Measurements from ENCODE around the gene HNRNPAB. TPM values are rescaled to one million over a fixed set of nuclear protein-coding genes. Genes with fewer than 3 reads are reported as not detected.

HNRNPAB gene
- 100 to 1,000 TPM; 153 to 218 (median 197) TPM for total RNA-seq (2021; fragmentation: NEBNext Ultra II Directional; extraction: Animal tissue kit (Norgen Biotek cat#: 25700))
- long read RNA-seq, partial matches to known transcripts: 9 of 12 reads
- long read RNA-seq, other reads (novel, unspliced or antisense): 0 of 12 reads

DNA sequence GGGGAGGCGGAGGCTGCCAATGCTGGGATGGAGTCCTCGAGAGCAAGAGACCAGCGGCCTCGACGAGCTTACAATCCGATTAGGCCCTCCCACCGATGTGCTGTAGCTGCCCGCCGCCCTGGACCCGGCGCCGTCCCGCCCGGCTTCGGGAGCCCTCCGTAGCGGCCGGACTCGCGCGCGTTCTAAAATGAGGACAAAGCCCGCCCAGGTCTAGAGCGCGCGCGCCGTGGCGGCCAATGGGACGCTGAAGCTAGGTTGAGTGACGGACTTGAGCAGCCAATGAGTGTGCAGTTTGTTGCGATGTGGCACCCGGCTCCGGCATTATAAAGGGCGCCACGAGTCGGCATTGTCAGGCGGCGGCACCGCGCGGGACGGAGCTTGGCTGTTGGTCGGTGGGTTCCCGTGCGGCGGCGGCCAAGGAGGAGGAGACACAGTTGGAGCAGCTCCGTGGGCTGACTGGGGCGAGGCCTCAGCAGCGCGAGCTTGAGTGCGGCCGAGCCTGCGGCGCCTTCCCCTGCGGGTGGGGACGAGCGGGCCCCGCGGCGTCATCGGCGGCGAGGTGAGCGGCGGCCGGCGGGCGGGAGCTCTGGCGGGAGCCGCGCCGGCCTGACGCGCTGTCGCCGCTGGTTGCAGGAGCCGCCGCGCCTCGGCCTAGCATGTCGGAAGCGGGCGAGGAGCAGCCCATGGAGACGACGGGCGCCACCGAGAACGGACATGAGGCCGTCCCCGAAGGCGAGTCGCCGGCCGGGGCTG is at the start of gene HNRNPAB:
HNRNPAB (plus strand) TSS at position 352 of the 753 bp plus-strand sequence; CDS start at position 657, 305 bp downstream.
- DNase-seq: peak; percentile 94
- Mint-ChIP-seq H3K36me3 (ENCODE audit: low read depth) (peaks cover 30% of the 10 kb centered on the region), H3K4me1 (ENCODE audit: low read depth) (peaks cover 36% of the 10 kb centered on the region), H3K9me3 (peaks cover 4% of the 10 kb centered on the region), H3K27me3 (ENCODE audit: insufficient read depth) (peaks cover 8% of the 10 kb centered on the region), H3K27ac (peak within 1 kb of the TSS; percentile 97), H3K4me3 (peak within 1 kb of the TSS; percentile 96)
- TF ChIP-seq, protein P1, sequence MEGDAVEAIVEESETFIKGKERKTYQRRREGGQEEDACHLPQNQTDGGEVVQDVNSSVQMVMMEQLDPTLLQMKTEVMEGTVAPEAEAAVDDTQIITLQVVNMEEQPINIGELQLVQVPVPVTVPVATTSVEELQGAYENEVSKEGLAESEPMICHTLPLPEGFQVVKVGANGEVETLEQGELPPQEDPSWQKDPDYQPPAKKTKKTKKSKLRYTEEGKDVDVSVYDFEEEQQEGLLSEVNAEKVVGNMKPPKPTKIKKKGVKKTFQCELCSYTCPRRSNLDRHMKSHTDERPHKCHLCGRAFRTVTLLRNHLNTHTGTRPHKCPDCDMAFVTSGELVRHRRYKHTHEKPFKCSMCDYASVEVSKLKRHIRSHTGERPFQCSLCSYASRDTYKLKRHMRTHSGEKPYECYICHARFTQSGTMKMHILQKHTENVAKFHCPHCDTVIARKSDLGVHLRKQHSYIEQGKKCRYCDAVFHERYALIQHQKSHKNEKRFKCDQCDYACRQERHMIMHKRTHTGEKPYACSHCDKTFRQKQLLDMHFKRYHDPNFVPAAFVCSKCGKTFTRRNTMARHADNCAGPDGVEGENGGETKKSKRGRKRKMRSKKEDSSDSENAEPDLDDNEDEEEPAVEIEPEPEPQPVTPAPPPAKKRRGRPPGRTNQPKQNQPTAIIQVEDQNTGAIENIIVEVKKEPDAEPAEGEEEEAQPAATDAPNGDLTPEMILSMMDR (IDR thresholded peaks at IDR 0.05): no peak

DNA sequence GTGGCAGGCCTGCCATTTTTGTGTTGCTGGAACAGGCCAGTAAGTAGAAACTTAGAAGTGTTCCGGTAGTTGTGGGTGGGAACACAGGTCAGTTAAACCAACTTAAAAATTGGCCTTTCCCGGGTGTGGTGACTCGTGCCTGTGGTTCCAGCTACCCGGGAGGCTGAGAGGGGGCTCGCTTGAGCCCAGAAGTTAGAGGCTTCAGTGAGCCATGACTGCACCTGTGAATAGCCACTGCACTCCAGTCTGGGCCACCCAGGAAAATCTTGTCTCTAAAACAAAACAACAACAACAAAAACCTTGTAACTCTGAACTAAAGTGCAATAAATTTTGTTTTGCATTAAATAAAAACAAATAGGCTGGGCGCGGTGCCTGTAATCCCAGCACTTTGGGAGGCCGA is 49.3 kb upstream of the HNRNPAB start:
- TF ChIP-seq, protein P1 (IDR thresholded peaks at IDR 0.05): no peak
- DNase-seq: no peak
- H3K27me3 Mint-ChIP-seq (ENCODE audit: insufficient read depth): no peaks in the 10 kb centered on the region; the same call in none of the 2 replicates
- no peak overlapping the region for H3K4me3 Mint-ChIP-seq
- peaks cover 25% of the 10 kb centered on the region for H3K4me1 Mint-ChIP-seq (ENCODE audit: low read depth)
- H3K27ac Mint-ChIP-seq: no peak overlapping the region
- peaks cover 19% of the 10 kb centered on the region; the same call in 1 of the 2 replicates for H3K36me3 Mint-ChIP-seq (ENCODE audit: low read depth)
- no peaks in the 10 kb centered on the region for H3K9me3 Mint-ChIP-seq

DNA sequence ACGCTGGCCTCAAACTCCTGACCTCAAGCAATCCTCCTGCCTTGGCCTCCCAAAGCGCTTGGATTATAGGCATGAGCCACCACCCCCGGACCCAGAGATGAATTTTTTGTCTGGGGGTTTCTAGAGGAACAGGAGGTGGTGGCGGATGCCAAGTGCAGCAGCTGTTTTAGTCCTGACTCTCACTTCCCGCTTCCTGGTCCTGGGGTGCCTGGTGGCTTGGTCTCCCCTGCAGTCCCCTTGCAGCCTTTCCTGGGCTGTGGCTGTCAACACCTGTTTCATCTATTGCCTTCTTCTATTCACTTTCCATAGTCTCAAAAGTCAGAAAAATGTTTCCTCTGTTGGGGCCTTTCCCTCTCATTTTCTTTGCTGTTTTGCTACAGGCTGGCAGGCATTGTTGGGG is 44.2 kb upstream of the HNRNPAB start:
- TF ChIP-seq, protein P1 (IDR thresholded peaks at IDR 0.05): no peak
- H3K4me1 Mint-ChIP-seq (ENCODE audit: low read depth): no peaks in the 10 kb centered on the region
- no peaks in the 10 kb centered on the region for H3K9me3 Mint-ChIP-seq
- H3K27ac Mint-ChIP-seq: no peak overlapping the region
- no peak overlapping the region for H3K4me3 Mint-ChIP-seq
- H3K27me3 Mint-ChIP-seq (ENCODE audit: insufficient read depth): peaks cover 25% of the 10 kb centered on the region
- DNase-seq: no peak
- H3K36me3 Mint-ChIP-seq (ENCODE audit: low read depth): no peaks in the 10 kb centered on the region

DNA sequence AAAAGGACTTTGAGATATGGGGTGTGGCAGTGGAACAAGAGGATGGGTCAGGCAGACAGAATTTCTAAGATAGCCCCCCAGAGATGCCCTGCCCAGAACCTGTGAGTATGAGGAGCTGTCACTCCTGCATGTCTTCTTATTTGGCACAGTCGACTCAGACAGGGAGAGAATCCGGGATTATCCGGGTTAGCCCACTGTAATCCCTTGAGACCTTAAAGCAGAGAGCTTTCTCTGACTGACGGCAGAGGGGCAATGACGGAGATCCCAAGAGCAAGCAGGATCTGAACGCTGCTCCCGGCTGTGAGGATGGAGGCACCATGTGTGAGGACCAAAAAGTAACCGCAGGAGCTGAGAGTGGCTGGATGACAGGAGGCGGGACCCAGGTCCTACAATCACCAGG is 41.9 kb upstream of the HNRNPAB start:
- Mint-ChIP-seq H3K27ac (no peak overlapping the region), H3K9me3 (no peaks in the 10 kb centered on the region), H3K27me3 (ENCODE audit: insufficient read depth) (peaks cover 34% of the 10 kb centered on the region), H3K4me1 (ENCODE audit: low read depth) (no peaks in the 10 kb centered on the region), H3K36me3 (ENCODE audit: low read depth) (no peaks in the 10 kb centered on the region), H3K4me3 (no peak overlapping the region)
- no peak for DNase-seq
- TF ChIP-seq, protein P1 (IDR thresholded peaks at IDR 0.05): no peak

DNA sequence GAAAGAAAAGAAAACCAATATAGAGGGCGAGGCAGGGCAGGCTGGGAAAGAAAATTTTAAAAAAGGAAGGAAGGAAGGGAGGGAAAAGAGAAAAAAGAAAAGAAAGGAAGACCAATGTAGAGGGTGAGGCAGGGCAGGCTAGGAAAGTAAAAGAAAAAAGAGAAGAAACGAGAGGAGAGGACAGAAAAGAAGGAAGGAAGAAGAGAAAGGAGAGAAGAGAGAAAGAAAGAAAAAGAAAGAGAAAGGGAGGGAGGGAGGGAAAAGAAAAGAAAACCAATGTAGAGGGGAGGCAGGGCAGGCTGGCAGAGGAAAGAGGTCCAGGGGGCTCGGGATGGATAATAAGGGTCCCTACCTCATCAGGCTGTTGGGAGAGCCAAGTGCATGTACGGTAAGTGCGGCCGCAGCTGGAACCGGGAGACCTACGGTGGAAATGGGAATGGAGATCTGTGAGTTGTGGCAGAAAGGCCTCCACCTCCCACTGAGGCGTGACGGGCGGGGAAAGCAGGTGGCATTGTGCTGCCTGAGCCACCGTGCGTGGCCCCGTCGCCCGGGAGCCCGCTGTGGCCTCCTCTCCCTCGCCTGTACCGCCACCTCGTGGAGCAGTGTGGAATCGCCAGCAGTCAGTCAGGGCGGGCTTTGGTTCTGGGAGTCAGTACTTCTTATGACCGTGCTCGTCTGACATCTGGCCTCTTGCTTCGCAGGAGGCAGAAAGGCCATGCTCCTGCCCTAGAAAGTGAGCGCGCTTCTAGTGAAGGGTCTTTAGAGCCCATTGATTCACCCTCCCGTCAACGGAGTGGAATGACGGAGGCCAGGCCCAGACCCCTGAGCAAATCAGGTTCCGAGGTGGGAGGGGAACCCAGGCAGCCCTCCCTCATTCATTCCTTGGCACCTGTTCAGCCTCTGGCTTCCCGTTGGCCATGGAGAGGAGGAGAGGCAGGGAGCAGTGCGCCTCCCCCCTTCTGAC is 40.3 kb upstream of the HNRNPAB start:
- peak; percentile 65 for DNase-seq
- Mint-ChIP-seq H3K27ac (no peak overlapping the region), H3K4me3 (peak overlapping the region; percentile 22; the same call in 1 of the 2 replicates), H3K27me3 (ENCODE audit: insufficient read depth) (peaks cover 38% of the 10 kb centered on the region), H3K4me1 (ENCODE audit: low read depth) (no peaks in the 10 kb centered on the region), H3K9me3 (no peaks in the 10 kb centered on the region), H3K36me3 (ENCODE audit: low read depth) (no peaks in the 10 kb centered on the region)
- TF ChIP-seq, protein P1 (IDR thresholded peaks at IDR 0.05): peak; percentile 98

All from HFFc6 (cell line).